Bone marrow (tissue), 2 donors: ENCODE results near the gene ERC2.
A peak's percentile ranks its signal among the peaks of the same experiment; 100 is the strongest.

Experiments
- DNase-seq, 2 donors: peaks; one replicate each; lab custom pipeline; 2025; lab: John Stamatoyannopoulos, UW

ERC2 gene

GRCh38 chr3:56189536-56189935 lies 278.7 kb downstream of the ERC2 start:
- DNase-seq = no peak

- no peak for DNase-seq
Measured at GRCh38 chr3:56188201-56188600, 280.1 kb downstream of the ERC2 start.

DNA sequence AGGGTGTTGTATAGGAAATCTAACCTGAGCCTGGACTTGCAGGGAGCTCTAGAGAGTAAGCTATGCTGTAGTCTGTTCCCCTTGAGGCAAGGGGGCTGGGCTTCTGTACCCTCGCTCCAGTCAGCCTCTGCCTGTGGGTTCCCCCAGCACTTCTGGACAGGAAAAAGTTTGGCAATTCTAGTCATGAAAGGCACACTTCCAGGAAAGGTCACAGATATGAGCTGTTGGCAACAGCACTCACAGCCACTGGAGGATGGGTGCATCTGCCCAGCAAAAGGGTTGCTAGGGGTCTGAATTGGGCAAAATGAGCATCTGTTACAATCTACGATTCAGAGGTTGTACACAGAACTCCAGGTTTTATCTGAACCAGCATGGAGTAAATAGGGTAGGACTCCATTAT lies 281.2 kb downstream of the ERC2 start:
- DNase-seq = no peak

DNA sequence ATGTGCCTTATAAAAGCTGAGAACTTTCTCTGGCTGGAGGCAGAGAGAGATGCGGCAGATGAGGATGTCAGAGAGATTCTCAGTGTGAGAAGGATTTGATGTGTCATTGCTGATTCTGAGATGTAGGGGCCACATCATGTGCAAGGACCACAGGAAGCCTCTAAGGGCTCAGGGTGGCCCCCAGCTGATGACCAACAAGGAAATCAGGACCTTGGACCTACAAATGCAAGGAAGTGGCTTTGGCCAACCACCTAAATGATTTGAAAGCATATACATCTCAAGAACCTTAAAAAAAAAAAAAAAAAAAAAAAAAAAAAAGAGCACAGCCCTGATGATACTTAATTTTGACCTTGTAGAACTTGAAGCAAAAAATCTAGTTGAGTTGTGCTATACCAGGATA lies 282.4 kb downstream of the ERC2 start:
- DNase-seq = no peak

DNA sequence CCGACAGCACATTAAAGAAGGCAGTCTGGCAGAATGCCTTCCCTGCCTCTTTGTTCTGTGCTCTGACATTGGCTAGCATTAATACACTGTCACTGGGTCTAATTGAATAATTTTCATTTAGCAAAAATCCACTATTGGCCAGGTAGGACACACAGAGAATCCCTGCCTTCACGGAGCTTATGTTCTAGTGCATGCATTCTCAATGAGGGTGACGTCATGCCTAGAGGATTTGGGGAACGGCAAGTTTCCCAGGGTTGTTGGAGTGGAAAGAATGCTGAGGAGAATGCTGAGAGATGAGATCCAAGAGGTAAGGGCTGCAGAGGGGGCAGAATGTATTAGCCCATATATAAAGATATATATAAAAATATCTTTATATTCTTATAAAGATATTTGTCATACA lies 284.7 kb downstream of the ERC2 start:
- DNase-seq = no peak

- no peak for DNase-seq
Measured at GRCh38 chr3:56180433-56180832, 287.8 kb downstream of the ERC2 start.

DNA sequence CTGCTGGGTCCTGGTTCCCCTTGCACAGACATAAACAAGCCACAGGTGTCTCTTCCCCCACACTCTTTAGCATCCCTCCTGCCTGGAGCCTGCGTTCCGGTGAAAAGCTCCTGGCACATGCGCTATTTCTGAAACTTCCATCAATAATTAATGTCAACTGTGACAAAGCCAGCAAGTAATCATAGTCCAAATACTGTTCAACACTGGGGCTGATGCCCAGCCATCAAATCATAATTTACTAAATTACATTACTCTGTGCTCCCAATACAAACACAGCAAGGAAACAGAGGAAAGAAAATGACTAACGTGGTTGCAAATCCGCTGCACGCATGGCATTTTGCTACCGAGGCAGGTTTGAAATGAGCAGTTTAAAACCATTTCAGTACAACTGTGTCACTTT lies 294.7 kb downstream of the ERC2 start:
- DNase-seq = no peak

- DNase-seq = no peak
Measured at GRCh38 chr3:56164436-56164835, 303.8 kb downstream of the ERC2 start.

- peak in 1 of 2 donors; percentile 4 for DNase-seq
Measured at GRCh38 chr3:56157693-56158362, 310.4 kb downstream of the ERC2 start.

DNA sequence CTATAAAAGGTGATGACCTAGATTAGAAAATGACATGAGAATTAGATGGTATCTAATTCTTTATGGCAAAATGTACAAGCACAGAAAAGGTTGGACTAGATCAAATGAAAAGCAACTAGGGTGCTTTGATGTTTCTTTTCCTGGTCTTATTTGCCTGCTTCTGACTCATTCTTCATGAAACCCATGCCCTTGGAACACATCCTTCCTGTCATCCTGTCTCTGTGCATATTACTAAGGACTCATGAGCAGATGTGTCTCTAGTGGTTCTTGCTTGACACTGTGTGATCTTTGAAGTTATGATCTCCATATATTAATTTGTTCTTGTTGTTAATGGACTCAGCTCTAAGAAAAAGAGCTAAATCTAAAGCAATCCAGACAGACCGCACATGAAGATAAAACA lies 314.0 kb downstream of the ERC2 start:
- no peak for DNase-seq

DNA sequence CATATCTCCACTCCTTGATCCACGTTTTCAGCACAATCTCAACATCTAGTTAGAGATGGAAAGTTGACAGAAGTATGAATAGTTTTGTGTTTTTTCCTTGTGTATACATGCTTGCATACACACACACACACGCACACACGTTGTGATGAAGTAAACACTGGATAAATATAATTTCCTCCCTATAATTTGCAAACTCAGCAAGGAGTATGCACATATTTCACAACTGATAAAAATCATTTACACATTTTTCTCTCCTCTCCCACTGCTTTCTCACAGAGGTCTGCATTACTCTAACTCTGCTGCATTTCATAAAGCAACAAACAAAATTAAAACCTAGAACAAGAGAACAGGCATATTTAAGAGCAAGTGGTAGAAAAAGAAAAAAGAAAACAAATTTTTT lies 320.9 kb downstream of the ERC2 start:
- DNase-seq = no peak

GRCh38 chr3:56145410-56145809 lies 322.9 kb downstream of the ERC2 start:
- DNase-seq = no peak

GRCh38 chr3:56144805-56145204 lies 323.5 kb downstream of the ERC2 start:
- no peak for DNase-seq

GRCh38 chr3:56137415-56137814 lies 330.9 kb downstream of the ERC2 start:
- DNase-seq = no peak

- DNase-seq = no peak
Measured at GRCh38 chr3:56136514-56136913, 331.8 kb downstream of the ERC2 start.

DNA sequence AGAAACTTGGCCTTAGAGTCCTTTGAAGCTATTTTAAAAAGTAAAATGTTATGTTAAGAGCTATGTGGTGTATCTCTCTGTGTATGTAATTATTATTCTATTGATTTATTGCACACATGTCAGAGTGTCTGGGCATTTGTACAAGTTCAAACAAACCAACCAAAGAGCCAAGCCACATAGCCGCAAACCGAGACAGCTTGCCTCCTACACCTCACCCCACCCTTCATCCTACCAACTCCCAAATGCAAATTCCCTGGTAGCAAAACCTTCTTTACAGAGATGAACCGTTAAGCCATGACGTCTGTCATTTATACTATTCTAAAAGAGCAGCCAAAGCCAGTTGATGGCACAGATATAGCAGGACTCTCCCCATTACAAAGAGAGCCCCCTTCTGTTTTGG lies 332.3 kb downstream of the ERC2 start:
- DNase-seq = no peak

DNA sequence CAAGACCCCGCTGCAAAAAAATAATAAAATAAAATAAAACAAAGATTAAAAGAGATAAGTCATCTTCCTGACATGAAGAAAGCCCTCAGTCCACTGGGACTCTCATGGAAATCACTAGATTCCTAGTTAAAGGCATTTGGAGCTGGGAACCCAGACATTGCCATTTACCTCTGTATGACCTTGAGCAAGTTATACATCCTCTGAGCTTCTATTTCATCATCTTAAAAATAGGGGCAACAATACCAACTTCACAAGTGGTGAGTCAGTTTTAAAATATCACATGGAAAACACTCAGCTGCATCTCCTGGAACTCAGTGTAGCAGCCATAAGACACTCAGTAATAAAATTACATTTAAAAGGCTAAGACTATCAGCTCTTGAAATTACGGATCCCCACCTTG lies 334.8 kb downstream of the ERC2 start:
- no peak for DNase-seq

- no peak for DNase-seq
Measured at GRCh38 chr3:56132762-56133161, 335.5 kb downstream of the ERC2 start.

GRCh38 chr3:56131974-56132590 lies 336.2 kb downstream of the ERC2 start:
- no peak for DNase-seq

GRCh38 chr3:56130036-56130435 lies 338.2 kb downstream of the ERC2 start:
- no peak for DNase-seq

DNA sequence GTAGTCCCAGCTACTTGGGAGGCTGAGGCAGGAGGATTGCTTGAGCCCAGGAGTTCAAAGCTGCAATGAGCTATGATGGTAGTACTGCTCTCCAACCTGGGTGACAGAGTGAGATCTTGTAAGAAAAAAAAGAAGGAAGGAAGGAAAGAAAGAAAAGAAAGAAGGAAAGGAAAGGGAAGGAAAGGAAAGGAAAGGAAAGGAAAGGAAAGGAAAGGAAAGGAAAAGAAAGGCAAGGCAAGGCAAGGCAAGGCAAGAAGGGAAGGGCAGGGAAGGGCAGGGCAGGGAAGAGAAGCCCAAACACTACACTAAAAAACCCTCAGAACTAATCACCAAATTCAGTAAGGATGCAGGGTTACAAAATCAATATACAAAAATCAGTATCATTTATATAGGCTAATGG lies 341.6 kb downstream of the ERC2 start:
- no peak for DNase-seq

GRCh38 chr3:56125358-56126005 lies 342.8 kb downstream of the ERC2 start:
- no peak for DNase-seq

GRCh38 chr3:56124546-56124945 lies 343.7 kb downstream of the ERC2 start:
- no peak for DNase-seq

- no peak for DNase-seq
Measured at GRCh38 chr3:56123487-56123886, 344.8 kb downstream of the ERC2 start.
